ENCODE measurements around the gene B3GALT6. TPM values are rescaled to one million over a fixed set of nuclear protein-coding genes. Genes with fewer than 3 reads are reported as not detected.

Gene B3GALT6
- total RNA-seq, 1 experiment from 2014 or later, result 27.1 TPM

DNA sequence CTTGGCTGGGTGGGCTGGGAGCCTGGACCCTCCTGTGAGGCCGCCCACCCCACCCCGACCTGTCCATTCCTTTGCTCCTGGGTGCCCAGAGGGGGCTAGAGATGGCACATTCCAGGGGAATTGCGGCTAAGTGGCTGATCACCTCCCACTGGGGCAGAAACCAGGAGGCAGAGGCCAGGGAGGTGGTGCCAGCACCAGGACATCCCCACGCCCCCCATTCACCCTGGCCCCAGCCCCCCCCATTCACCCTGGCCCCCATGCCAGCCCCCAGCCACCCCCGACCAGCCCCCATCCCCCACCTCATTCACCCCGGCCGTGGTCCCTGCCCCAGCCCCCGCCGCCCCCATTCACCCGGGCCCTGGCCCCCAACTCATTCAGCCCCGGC, 8.3 kb downstream of the B3GALT6 start:
- no peaks in the 10 kb centered on the region; the same call in none of the 2 replicates for H3K27me3 Mint-ChIP-seq (ENCODE audit: low read depth)
- H3K27ac Mint-ChIP-seq, result no peak overlapping the region
- Histone ChIP-seq H4K20me1 (ENCODE audit: control insufficient read depth, insufficient read depth, insufficient read length) (no peaks in the 10 kb centered on the region), H3K18ac (ENCODE audit: insufficient read length, low read depth, low read length) (no peak overlapping the region), H3K79me1 (ENCODE audit: insufficient read depth, low read depth, low read length, poor library complexity, severe bottlenecking) (no peaks in the 10 kb centered on the region), H2BK15ac (ENCODE audit: low read depth, low read length) (no peak overlapping the region), H4K91ac (ENCODE audit: insufficient read length, low read depth, low read length) (no peak overlapping the region), H2AFZ (ENCODE audit: low read length) (no peak overlapping the region), H3K4me2 (ENCODE audit: insufficient read depth, insufficient read length, low read length) (no peak overlapping the region), H2BK5ac (ENCODE audit: insufficient read length, low read length) (no peak overlapping the region), H3K56ac (ENCODE audit: insufficient read length, low read depth, low read length) (no peak overlapping the region), H2AK5ac (ENCODE audit: insufficient read length, low read length) (no peak overlapping the region), H3K4me1 (ENCODE audit: insufficient read depth, low read length) (no peaks in the 10 kb centered on the region), H3K27me3 (ENCODE audit: insufficient read depth, low read length) (no peaks in the 10 kb centered on the region), H3K4ac (ENCODE audit: low read depth, low read length) (no peak overlapping the region), H2BK120ac (ENCODE audit: low read depth, low read length, poor library complexity, severe bottlenecking) (no peak overlapping the region), H3T11ph (ENCODE audit: low read length) (no peak overlapping the region), H3K9ac (ENCODE audit: extremely low read depth, insufficient read length, low read length) (no peak overlapping the region), H3K9me3 (ENCODE audit: control insufficient read depth, low read depth, low read length) (no peaks in the 10 kb centered on the region), H2BK20ac (ENCODE audit: low read depth, low read length, poor library complexity, severe bottlenecking) (no peak overlapping the region), H3K23ac (ENCODE audit: insufficient read length, low read depth, low read length) (no peak overlapping the region), H3K27ac (ENCODE audit: insufficient read length, low read depth, low read length) (no peak overlapping the region), H3K79me2 (ENCODE audit: insufficient read depth, low read length) (no peaks in the 10 kb centered on the region), H2BK12ac (ENCODE audit: insufficient read length, low read depth, low read length) (no peak overlapping the region), H3K23me2 (ENCODE audit: insufficient read length, low read depth, low read length, poor library complexity, severe bottlenecking) (no peaks in the 10 kb centered on the region), H4K5ac (ENCODE audit: insufficient read length, low read depth, low read length) (no peak overlapping the region), H3K14ac (ENCODE audit: insufficient read depth, low read length) (no peak overlapping the region), H4K8ac (replicated peaks; ENCODE audit: insufficient read length, low read depth, low read length) (no peak overlapping the region)
- TF ChIP-seq, protein P1, sequence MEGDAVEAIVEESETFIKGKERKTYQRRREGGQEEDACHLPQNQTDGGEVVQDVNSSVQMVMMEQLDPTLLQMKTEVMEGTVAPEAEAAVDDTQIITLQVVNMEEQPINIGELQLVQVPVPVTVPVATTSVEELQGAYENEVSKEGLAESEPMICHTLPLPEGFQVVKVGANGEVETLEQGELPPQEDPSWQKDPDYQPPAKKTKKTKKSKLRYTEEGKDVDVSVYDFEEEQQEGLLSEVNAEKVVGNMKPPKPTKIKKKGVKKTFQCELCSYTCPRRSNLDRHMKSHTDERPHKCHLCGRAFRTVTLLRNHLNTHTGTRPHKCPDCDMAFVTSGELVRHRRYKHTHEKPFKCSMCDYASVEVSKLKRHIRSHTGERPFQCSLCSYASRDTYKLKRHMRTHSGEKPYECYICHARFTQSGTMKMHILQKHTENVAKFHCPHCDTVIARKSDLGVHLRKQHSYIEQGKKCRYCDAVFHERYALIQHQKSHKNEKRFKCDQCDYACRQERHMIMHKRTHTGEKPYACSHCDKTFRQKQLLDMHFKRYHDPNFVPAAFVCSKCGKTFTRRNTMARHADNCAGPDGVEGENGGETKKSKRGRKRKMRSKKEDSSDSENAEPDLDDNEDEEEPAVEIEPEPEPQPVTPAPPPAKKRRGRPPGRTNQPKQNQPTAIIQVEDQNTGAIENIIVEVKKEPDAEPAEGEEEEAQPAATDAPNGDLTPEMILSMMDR (conservative IDR thresholded peaks at IDR 0.05), result no peak
- H3K4me1 Mint-ChIP-seq, result peaks cover 0 to 9% of the 10 kb centered on the region in 2 experiments
- DNase-seq, result no peak
- H3K9me3 Mint-ChIP-seq, result no peaks in the 10 kb centered on the region
- no peaks in the 10 kb centered on the region for H3K36me3 Mint-ChIP-seq (ENCODE audit: insufficient read depth in 1 of 3, low read depth in 3 of 3)
- no peak overlapping the region for H3K4me3 Mint-ChIP-seq
- WGBS (ENCODE audit: extremely low coverage, insufficient read length, low lambda C conversion rate), result no CpG with 5 or more reads among the region's 11 CpGs

All from H9 (cell line).